Fibroblast of gingiva (primary cell): ENCODE results near the gene P2RX5.
A peak's percentile ranks its signal among the peaks of the same experiment; 100 is the strongest.

ENCODE experiments used
- DNase-seq: peaks from one replicate; pipeline ENCODE4 v3.0.0-alpha.2; 2011; ENCODE audit warnings: low read depth

Gene P2RX5

DNA sequence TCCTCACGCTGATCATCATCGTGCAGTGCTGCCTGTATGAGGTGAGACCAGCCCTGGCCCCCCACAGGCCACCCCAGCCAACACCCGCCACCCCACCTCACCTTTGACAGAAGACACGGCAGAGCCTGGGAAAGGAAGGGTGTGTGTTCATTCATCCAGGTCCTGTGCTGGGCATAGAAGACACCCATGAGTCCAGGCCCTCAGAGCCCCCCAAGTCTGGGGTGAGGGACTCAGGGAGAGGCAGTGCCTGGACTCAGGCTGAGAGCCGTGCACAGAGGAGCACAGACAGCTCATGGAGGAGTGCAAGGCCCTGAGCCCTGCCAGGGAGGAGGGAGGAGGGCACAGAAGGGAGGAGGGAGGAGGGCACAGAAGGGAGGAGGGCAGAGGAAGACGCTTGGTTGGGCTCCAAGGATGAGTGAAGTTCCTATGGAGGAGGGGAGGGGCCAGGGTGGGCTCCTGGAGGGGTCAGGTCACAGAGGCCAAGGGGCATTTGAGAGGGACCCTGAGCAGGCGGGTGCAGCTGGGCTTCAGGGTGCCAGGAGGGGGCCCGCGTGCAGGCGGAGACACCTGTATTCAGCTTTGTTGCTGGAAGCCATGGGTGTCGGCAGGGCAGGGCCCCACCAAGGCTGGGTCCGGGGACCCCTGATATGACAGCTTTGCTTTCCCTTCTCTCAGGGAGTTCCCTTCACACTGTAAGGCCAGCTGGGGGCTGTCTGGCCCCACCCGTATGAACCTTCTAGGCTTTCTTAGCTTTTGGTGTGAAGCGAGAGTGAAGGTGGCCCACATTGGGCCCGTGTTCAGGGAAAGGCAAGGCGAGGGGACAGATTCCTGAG, 39.0 kb downstream of the P2RX5 start:
- no peak for DNase-seq

DNA sequence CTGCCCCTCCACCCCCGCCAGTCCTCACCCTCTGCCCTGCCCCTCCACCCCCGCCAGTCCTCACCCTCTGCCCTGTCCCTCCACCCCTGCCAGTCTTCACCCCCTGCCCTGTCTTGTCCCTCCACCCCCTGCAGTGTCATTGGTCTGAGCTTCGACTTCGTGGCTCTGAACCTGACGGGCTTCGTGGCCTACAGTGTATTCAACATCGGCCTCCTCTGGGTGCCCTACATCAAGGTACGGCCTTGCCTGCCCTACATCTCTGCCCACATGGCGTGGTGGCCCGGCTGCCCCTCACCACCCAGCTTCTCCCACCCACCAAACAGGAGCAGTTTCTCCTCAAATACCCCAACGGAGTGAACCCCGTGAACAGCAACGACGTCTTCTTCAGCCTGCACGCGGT, 39.6 kb downstream of the P2RX5 start:
- no peak for DNase-seq

DNA sequence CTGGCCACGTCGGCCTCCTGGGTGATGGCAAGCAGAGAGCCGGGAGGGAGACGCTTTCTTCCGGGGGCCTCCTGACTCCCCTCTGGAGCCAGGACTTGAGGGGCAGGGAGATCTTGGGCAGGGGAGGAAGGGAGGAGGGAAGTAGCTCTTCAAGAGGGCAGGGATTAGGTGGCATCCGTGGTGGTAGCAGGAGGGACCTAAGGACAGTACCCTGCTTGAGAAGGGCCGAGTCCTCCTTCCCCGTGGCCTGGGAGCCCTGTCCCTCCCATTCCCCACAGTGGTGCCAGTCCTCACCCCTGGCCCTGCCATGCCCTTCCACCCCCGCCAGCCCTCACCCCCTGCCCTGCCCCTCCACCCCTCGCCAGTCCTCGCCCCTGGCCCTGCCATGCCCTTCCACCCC, 40.2 kb downstream of the P2RX5 start:
- no peak for DNase-seq

DNA sequence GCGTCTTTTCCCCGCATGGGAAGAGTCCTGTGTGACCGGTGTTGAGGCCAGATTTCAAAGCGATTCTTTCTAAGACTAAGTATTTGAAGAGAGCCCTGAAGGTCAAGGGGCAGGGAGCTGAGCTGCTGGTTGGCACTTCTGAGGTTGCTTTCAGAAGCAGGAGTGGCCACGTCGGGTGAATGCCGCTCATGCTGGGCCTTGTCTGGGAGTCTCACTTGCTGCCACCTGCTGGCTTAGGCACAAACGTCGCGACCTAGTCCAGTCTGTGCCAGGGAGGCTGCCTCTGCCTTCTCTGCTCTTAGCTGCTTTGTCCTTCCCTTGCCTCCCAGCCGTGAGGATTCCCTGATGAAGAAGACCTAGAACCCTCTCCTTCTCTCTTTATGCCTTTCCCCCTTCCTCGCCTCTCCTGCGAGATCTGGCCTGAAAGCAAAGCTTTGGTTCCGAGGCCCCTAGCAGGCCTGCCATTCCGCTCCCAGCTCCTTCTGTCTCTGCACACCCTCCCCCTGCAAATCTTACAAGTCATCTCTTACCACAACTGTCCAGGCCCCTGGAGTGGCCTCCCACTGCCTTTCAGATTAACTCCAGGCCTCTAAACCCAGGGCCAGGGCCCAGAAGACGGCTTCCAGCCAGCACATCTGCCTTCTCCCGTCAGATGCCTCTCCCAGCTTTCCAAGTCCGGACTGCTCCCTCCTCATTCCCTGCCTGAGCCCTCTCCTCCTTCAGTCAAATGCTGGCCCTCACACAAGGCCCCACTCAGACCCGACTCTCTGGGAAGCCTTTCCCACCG, 48.0 kb downstream of the P2RX5 start:
- DNase-seq: peak; percentile 61

DNA sequence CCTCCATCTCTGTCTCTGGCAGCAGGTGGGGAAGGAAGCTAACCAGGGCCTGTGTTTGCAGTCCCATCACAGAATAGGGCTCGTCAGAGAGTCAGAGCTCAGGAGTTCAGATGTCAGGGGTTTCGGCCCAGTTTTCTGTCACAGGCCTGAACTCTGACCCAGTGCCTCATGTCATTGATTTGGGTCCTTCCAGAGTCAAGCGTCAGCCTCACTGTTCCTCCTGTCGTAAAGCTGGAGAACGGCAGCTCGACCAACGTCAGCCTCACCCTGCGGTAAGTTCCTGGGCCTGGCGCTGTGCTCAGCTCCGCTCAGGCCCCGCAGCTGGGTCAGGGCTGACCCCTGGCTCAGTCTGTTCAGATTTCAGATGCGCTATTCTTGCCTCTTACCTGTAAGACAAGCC, 48.7 kb downstream of the P2RX5 start:
- no peak for DNase-seq

DNA sequence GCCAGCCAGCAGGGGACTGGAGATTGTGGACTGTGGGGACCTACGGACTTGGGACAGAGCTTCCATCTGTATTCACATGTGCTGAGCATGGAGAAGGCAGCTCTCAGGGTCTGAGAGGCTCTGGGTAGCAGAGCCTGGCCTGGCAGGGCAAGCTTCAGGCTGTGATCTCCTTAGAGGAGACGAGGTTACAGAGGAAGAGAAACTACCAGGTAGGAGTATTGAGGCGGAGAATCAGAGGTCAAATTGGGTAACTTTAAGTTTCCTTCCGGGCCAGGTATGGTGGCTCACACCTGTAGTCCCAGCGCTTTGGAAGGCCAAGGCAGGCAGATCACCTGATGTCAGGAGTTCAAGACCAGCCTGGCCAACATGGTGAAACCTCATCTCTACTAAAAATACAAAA, 50.6 kb downstream of the P2RX5 start:
- no peak for DNase-seq

DNA sequence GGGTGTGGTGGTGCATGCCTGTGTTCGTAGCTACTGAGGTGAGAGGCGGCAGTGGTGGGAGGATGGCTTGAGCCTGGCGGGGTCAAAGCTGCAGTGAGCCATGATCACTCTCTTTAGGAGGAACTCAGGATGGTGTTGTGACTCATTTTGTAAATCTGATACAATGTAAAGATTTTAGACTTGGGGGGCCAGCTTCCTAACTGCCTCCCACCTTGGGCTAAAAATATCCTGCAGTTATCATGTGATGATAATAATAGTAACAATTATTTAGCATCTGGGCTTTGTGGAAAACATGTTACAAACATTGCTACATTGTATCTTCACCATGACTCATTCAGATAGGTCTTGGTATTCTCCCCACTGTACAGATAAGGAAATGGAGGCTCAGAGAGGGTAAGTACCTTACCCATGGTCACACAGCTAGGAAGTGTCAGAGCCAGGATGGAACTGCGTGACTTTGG, 52.0 kb downstream of the P2RX5 start:
- no peak for DNase-seq

DNA sequence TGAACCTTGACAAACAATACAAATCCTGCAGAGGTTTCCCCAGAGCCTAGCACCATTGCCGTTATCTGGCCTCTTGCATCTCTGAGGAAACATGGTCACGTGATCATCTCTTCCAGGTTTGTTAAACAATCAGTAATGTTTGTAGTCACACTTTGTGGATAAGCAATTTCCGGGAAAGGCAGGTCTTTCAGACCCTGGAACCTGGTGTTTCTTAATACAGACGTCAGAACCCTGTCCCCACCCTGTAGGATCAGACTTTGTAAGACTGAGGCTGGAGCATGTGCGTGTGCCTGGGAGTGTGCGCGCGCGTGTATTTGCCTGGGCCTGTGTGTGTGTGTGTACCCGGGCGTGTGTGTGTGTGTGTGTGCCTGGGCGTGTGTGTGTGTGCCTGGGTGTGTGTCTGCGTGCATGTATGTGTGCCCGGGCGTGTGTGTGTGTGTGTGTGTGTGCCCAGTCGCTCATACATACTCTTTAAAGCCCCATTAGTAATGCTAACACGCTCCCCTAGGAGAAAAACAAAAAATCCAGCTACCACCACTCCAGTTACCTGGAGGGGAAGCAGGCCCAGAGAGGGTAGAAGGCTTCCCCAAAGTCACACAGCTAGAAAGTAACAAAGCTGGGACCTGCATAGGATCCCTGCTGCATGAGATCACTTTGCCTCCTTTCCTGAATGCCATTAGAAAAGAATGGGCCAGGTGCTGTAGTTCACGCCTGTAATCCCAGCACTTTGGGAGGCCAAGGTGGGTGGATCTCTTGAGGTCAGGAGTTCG, 54.1 kb downstream of the P2RX5 start:
- no peak for DNase-seq

DNA sequence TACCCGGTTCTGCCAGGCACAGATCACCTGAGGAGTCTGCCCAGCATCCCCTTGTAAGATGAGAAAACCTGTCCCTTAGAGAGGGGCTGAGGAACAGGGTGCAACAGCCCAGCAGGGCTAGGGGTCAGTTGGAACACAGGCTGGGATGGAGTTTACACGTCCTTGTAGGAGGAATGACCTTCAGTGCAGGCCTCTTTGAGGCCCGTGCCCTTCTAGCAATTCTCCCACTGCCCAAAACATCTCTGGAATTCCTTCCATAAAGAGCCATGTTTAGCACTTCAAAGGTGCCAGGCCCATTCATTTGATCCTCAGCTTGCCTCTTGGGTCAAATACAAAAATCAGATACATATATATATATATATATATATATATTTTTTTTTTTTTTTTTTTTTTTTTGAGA, 54.9 kb downstream of the P2RX5 start:
- no peak for DNase-seq

DNA sequence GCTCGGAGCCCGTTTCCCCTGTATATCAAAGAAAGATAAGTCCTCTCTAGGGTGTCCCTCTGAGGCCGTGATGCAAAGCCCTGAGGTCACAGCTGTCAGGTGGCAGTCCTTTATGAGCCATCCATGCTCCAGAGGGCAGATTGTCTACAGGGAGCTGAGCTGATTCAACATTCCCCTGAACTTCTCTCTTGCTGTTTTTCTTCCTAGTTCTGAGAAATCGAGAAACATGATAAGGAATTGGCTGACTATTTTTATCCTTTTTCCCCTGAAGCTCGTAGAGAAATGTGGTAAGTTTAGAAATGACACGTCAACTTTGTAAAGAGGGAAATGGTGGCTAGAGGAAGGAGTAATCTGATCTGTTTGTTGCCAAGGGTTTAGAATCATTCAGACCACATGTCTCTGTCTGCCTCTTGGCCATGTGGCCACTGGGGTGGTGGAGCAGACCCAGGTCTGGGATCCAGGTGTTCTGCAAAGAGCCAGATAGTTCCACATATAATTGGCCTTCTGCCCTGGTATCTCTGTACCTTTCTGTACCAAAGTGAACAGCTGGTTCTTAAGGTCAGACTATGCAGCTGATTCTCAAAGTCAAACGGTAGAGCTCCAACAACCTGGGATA, 55.9 kb downstream of the P2RX5 start:
- peak; percentile 46 for DNase-seq

DNA sequence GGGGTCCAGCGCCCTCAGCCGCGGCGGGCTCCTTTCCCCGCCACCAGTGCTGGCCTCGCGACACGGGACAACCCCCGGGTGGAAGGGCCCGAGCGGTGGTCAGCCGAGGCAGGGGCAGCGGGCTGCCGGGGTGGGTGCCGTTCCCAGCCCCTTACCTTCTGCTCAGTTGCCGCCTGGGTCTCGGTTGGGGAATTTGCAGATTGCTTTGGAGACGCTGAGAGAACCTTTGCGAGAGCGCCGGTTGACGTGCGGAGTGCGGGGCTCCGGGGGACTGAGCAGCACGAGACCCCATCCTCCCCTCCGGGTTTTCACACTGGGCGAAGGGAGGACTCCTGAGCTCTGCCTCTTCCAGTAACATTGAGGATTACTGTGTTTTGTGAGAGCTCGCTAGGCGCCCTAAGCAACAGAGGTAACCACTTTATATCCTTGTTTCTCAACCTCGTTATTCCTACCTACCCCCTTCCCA, 59.0 kb downstream of the P2RX5 start:
- DNase-seq: no peak

DNA sequence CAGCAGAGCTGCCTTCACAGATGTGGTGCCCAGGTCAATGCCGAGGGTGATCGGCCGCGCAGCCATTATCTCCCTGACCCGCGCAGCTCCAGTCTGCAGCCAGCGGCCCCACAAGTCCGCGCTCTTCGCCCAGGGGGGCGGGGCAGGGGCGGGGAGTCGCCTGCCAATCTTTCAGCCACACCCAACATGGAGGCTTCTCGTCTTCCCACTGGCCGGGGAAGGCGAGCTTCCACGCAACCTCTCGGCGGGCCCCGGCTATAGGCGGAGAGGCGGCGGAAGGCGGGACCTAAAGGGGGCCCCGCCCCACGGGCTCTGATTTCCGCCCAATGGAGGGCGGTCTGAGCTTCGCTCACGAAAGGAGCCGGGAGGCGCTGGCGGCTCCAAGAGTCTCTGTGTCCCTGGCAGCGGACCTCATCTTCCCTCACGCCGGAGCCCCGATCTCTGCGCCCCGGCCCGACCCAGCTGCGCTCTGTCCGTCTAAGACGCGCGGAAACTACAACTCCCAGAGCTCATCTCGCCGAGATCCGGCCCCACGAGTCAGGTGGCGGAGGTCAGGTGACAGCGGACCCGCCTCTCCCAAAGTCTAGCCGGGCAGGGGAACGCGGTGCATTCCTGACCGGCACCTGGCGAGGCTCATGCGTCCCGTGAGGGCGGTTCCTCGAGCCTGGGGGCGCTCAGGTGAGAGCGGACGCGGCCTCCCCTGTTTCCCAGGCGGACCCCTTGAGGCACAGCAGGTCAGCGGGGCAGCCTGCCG, 59.6 kb downstream of the P2RX5 start, which contains the start of the genes CTNS and SHPK:
Gene CTNS (plus strand): TSS at position 607 of the 754 bp plus-strand sequence. CDS start 3,447 bp downstream, outside the sequence.
Gene SHPK (minus strand): TSS at position 97 of the 754 bp plus-strand sequence. CDS start 31 bp downstream, at position 66.
- peak; percentile 95 for DNase-seq

DNA sequence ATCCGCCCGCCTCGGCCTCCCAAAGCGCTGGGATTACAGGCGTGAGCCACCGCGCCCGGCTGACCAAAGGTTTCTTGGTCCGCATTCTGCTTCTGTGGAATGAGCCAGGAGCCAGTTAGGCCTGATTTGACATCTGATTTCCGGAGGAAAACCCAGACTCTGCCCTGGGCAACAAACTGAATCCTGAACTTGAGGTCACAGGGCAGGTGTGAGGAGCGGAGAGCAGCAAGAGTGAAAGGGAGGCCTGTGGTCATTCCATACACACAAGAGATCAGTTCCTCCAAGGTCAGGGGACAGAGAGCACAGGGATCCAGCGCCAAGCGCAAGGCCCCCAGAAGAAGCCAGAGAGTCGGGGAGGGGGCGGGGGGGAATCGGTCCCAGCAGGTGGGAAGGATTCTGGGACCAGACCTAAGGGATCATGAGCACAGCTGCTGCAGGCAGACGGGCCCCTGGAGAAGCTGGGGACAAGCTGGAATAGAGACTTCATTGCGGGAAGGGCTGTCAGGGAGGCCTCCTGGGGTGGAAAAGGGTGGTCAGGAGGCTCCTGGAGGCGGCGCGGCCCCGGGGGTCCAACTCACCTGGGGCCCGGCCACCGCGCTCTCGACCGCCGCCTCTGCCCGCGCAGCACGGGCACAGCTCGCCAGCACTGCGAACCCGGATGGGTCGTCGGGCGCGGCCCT, 60.3 kb downstream of the P2RX5 start:
- no peak for DNase-seq

DNA sequence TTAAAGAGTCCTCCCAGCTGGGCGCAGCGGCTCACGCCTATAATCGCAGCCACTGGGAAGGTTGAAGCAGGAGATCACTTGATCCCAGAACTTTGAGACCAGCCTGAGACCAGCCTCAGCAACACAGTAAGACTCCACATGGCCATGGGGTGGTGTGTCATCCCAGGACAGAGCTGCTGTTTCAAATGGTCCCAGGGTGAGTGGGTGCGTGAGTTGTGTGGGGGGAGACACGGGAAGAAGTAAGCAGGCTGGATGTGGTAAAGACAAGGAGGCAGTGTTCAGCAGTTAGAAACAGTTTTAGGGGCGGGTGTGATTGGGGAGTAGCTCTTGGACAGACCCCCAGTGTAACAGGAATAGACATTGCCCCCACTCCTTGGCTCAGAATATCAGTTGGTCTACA, 63.7 kb downstream of the P2RX5 start:
- no peak for DNase-seq

DNA sequence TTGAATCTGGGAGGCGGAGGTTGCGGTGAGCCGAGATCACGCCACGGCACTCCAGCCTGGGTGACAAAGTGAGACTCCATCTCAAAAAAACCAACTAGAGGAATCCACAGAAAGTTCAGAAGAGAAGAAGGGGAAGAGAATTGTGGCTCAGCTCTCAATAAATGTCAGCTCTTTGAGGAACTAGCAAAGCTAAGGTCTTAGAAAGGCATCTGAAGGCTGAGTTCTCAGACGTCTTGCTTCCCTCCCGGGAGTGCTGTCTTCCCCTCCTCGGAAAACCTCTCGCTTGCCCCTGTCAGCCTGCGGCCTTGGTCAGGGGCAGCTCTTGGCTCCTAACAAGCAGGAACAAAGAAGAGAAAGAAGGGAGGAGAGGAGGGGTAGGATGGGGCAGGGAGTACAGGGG, 65.2 kb downstream of the P2RX5 start:
- no peak for DNase-seq

DNA sequence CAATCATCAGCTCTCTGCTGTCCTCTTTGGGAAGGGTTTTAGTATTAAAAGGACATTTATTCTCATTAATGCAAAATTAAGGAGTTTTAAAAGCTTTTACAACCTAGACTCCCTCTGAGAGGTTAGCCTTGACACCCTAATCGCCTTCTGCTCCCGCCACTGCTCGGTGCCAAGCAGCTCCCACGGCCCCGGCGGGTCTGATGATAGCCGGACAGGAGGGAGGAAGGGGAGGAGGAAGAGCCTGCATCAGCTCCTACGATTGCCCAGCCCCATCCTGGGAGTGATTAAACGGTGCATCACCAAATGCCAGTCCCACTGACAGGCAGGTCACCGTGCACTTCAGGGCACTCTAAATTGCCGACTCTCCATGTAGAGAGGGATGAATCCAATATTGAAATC, 68.2 kb downstream of the P2RX5 start:
- no peak for DNase-seq

DNA sequence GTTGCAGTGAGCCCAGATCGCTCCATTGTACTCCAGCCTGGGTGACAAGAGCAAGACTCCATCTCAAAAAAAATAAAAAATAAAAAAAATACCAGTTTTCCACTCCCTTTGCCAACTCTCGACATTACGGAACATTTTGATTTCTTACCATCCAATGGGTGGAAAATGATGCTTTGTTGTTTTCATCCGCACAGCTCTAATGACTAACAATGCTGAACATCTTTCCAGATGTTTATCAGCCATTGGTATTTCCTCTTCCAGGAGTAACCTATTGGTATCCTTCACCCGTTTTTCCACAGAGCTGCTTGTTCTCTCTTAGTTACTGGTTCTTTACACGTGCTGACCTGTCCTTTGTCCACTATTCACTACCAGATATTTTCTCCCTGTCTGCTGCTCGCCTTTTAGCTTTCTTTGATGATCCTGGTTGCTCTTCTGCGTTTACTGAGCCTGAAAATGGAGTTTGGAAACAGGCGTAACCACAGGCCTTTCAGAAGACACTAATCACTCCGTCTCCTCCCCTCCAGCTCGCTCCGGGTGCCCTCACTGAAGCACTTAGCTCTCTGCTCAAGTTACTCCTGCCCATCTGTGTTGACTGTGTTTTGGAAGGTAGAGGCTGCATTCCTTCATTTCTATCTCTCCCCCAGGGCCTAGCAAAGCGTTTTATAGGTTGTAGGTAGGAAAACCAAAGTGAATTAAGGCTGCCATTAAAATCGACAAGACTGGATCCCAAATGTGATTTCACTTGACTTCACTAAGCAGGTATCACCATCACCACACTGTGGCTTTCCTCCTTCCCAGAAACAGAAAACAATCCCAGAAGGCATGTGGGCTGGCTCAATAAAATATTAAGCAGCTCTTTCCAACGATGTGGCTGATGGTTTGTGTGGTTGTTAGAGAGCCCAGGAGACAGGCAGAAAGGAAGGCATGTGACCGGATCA, 68.9 kb downstream of the P2RX5 start:
- DNase-seq: no peak
